Fibroblast of skin of abdomen (primary cell): ENCODE data around the gene ADAP1.
A peak's percentile ranks its signal among the peaks of the same experiment; 100 is the strongest.
"Not testable (repeated sequence)": the region's sequence is repeated elsewhere in the genome, so short reads cannot be mapped to it uniquely, and the experiment has no call there.

Source experiments
- DNase-seq: peaks from one replicate; pipeline ENCODE4 v3.0.0-alpha.2; 2013

ADAP1 gene

DNA sequence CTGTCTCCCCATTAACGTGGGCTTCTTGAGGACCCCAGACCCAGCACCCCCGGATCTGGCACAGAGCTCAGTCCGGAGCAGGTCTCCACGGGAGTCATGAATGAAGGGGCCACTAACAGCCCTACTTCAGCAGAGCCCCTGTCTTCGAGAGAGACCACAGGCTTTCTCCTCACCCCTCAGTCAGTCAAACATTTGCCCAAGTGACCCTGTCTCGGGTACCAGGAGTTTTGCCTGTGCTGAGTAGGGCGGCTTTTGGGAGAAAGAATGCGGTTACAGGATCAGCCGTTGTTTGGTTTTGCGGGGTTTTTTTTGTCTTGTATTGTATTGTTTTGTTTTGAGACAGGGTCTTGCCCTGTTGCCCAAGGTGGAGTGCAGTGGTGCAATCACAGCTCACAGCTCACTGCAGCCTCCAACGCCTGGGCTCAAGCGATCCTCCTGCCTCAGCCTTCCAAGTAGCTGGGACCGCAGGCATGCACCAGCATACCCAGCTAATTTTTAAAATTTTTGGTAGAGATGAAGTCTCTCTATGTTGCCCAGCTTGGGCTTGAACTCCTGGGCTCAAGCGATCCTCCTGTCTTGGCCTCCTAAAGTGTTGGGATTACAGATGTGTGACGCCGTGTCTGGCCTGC, 16.5 kb downstream of the ADAP1 start:
- DNase-seq: no peak

GRCh38 chr7:936386-937054, 18.0 kb downstream of the ADAP1 start:
- no peak for DNase-seq

DNA sequence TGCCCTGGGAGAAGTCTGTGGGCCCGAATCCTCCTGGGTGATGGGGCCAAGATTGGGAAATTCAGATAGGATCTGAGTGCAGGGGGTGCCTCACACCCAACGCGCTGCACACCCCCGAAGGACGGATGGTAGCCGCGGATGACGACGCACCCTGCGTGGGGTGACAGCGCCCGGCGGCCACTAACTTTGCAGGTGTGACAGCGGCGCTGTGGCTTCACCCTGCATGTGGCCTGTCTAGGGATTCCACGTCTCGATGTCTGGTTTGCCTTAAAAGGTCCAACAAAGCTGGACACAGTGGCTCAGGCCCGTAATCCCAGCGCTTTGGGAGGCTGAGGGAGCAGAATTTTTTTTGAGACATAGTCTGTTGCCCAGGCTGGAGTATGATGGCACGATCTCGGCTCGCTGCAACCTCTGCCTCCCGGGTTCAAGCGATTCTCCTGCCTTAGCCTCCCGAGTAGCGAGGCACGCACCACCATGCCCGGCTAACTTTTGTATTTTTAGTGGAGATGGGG, 18.6 kb downstream of the ADAP1 start:
- no peak for DNase-seq

GRCh38 chr7:935164-935873, 19.2 kb downstream of the ADAP1 start:
- DNase-seq: no peak

DNA sequence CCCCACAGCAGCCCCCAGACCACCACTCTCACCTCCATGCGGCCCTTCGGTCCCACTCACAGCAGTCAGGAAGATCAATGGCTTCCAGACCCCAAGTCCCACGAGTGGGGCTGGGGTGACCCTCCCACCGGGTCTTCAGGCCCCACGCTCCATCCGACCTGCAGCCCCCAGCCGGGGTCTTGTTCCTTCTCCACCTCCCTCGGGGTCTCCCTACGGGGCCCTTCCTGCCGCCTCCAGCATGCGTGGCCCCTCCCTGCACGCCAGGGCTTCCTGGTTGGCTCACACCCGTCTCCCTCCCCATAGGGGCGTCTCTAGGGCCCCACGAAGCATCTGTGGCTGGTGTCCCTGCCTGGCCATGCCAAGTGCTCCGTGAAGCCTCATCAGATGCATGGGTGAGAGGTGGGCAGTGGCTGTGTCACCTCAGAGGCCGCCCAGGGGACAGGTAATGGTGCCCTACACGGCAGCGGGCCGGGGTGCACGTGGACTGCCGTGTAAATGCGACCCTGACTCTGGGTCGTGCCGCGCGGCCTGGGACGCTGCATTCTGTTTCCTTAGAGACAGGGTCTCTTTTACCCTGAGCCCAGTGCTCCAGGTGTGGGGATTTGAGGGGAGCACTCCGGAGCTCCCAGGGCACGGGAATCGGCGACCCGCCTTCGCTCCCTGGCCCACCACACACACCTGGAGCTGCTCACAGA, 19.9 kb downstream of the ADAP1 start:
- no peak for DNase-seq

DNA sequence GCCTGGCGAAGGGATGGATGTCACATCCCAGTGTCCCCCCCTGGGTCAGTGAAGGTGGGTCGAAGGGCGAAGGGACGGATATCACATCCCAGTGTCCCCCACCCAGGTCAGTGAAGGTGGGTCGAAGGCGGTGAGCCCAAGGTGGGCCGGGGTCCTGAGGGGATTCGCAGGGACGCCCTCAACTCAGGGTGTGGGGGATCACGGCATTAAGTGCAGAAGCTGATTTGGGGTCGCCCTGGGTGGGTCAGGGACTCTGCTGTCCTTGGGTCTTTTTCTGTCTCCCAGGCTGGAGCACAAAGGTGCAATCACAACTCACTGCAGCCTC, 21.9 kb downstream of the ADAP1 start:
- no peak for DNase-seq

DNA sequence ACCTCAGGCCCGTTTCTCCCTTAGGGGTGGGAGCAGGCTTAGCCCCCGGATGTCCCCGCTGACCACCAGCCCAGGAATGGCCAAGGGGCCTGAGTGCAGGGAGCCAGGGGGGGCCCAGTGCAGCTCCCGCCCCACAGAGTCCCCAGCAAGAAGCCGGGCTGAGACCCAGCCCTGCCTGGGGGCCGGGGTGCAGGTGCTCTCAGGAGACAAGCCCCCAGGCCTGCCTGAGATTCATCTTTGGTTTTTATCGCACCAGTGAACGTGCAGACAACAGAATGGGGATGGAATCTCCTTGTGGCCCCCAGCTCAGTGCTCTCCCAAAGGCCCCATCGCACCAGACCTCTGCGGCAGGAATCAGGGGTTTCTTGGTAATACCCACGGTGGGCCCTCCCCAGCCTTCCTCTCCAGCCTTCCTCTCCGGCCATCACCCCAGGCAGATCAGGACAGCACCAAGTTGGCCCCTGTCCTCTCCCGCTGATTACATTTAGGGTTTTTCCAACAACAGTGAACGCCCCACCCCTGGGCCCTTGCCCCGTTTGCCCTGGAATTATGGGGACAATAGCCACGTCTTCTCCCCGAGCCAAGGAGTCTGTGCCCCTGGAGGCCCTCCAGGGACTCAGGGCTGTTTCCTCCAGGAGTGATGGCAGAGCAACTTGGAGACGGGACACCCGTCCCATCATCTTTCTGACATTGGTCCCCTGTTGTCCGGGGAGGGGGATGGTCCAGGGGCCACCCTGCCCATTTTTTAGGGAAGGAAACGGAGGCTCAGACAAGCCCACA, 22.4 kb downstream of the ADAP1 start:
- no peak for DNase-seq

- no peak for DNase-seq
Measured at GRCh38 chr7:930975-931758, 23.3 kb downstream of the ADAP1 start.

DNA sequence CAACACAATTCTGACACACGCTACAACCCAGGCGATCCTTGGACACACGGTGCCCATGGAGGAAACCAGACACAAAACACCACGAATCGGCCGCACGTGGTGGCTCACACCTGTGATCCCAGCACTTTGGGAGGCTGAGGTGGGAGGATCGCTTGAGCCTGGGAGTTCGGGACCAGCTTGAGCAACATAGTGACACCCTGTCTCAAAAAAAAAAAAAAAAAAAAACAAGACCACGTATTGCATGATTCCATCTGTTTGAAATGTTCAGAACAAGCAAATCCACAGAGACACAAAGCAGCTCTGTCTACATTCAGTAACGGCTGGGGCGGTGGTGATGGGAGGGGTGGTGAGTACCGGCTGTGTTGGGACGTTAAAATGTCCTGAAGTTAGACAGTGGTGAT, 25.2 kb downstream of the ADAP1 start:
- DNase-seq: no peak

GRCh38 chr7:927031-927671, 27.3 kb downstream of the ADAP1 start:
- no peak for DNase-seq

DNA sequence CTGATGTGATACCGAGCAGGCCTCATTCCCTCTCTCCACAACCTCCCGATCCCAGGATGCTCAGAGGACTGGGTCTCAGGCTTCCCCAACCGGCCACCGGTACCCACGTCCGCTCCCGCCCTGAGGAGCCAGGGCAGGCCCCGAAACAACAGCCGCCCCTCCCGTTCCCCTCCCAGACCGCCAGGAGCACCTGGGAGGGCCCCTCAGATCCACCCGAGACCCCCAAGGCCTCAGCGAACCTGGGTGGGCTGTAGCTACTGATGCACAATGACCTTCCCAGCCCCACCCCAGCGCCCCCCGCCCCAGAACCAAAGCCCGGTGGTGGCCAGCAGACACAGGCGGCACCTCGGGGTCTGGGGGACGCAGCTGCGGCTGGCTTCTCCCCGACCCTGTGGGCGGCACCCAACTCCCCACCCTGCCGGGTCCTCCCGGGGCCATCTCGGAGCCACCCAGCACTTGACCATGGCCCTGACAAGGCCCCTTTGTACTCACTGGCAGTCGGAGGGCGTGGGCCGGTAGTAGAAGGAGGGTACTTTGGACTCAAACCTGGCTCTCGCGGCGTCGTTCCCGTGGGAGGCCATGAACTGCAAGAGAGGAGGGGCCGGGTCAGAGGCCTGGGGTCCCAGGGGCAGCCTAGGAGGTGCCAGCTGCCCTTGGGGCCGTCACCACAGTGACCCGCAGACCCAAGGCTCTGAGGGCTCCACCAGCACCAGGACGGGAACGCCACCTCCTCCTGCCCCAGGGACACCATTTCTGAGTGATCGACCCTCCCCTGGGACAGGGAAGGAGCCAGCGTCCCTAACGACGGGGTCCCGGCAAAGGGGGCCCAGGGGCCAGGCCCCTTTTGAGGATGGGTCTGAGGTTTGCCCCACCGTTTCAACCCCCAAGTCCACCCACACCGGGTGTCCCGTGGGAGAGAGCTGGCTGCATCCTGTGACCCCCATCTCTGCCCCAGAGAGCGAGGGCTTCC, 28.1 kb downstream of the ADAP1 start:
- no peak for DNase-seq

GRCh38 chr7:925601-926000, 28.9 kb downstream of the ADAP1 start:
- no peak for DNase-seq

GRCh38 chr7:924541-925231, 29.8 kb downstream of the ADAP1 start:
- no peak for DNase-seq

- not testable (repeated sequence) for DNase-seq
Measured at GRCh38 chr7:924042-924441, 30.4 kb downstream of the ADAP1 start.

DNA sequence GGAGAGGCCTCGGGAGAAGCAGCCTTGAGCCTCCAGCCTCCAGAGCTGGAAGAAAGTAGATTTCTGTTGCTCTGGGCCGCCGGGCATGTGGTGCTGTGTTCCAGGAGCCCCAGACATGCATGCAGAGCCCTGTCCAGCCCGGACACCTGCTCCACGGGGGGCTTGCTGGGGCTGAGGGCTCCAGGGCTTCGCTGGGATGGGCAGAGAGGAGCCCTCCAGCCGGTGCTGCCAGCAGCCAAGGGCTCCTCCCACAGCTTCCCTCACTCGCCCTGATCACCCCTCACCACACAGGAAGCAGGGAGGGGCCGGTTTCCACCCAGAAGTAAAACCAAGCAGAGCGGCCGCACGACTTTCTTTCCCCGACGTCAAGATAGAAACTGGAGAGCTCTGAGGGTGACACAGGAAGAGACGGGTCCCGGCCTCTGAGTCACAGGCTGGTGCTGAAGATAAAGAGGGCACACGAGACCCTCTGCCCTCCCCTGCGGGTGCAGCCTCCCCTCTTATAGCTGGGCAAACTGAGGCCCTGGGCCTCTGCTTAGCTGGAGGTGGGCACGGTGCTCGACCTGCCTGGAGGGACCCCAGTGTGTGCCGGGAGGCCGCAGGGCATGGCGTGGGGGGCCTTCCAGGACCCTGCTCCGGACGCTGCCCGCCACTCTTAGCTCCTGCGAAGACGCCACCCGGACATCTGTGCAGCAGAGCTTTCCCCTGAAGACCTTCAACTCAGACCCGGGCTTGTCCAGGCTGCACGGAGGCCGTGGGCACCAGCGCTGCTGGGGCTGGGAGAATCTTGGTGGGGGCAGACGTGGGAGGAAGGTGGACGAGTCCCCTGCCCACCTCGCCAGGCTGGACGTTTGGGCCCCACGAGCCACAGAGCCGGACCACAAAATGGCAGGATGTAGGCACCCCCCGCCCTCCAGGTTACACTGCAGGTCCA, 31.1 kb downstream of the ADAP1 start:
- peak; percentile 21 for DNase-seq

- no peak for DNase-seq
Measured at GRCh38 chr7:922334-923107, 32.0 kb downstream of the ADAP1 start.
